ENCODE measurements around the gene MRPS35. TPM values are rescaled to one million over a fixed set of nuclear protein-coding genes. Genes with fewer than 3 reads are reported as not detected.

Gene MRPS35
- 10 to 100 TPM; 31.5 to 31.9 TPM for total RNA-seq

DNA sequence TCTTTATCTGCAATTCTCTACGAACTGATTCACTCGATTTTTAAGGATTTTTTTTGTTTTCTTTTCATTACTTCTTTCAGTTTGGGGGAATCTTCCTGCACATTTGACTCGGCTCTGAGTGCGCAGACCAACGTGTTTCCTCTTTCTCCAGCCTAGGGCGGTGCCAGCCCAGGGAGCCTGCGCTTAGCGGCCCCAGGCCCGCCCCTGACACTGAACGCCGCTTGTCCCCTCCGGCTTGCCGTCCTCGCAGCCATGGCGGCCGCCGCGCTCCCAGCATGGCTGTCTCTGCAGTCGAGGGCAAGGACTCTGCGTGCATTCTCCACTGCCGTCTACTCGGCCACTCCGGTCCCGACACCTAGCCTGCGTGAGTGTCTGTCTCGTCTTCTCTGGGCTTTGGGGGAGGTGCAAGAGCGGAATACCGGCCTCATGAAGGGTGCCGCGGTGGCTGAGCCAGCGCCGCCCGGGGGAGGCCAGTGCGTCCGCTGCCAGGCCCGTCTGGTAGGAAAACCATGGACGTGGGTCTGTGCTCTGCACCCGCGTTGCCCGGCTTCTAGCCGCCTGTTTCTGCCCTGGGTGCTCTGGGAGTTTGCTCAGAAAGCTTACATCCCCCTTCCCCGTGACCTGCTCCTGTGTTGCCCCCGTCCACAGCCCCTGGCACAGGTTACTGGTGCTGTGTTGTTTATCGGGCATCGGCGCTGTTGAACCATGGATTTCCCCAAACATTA, at the start of gene MRPS35:
Gene MRPS35 (plus strand): TSS at position 241 of the 725 bp plus-strand sequence. CDS start 12 bp downstream, at position 253.
- H3K27me3 Mint-ChIP-seq: peaks cover 3% of the 10 kb centered on the region
- H3K9me3 Mint-ChIP-seq: no peaks in the 10 kb centered on the region
- peak within 1 kb of the TSS; percentile 96 for H3K27ac Mint-ChIP-seq
- POLR2A ChIA-PET: interaction anchor here (0.8 to 1.9 kb wide), 5 partner anchors 11 to 697 kb away, joined by 3 to 8 read pairs (median 3); partner anchors contain the start of genes KLHL42, MANSC4, MED21 and TM7SF3
- peaks cover 10% of the 10 kb centered on the region for H3K36me3 Mint-ChIP-seq
- ATAC-seq (ENCODE audit: low read depth): peak; percentile 98
- peak; percentile 94 for DNase-seq
- peak within 1 kb of the TSS; percentile 96 for H3K4me3 Mint-ChIP-seq
- peaks cover 24% of the 10 kb centered on the region for H3K4me1 Mint-ChIP-seq

DNA sequence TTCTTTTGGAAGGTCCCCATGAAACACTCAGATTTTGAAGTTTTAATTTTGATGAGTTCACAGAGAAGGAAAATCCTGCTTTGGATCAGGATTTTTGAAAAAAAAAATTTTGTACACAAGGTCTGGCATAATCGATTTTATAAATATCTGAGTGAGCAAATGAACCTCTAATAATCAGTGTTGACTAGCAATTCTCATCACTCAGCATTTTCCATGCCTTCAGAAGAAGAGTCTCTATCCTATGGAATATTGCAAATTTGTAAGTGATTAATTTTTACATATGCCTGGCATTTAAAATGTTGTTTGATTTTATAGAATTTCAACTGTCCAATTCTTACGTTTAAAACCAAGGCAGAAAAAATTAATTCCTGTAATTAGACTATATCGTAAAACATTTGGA, 44.9 kb upstream of the MRPS35 start:
- POLR2A ChIA-PET: no interaction called here
- Mint-ChIP-seq H3K36me3 (peaks cover 16% of the 10 kb centered on the region), H3K4me1 (peaks cover 6% of the 10 kb centered on the region), H3K4me3 (no peak overlapping the region), H3K27ac (no peak overlapping the region), H3K9me3 (no peaks in the 10 kb centered on the region), H3K27me3 (no peaks in the 10 kb centered on the region)
- ATAC-seq (ENCODE audit: low read depth) (no peak), DNase-seq (no peak)

DNA sequence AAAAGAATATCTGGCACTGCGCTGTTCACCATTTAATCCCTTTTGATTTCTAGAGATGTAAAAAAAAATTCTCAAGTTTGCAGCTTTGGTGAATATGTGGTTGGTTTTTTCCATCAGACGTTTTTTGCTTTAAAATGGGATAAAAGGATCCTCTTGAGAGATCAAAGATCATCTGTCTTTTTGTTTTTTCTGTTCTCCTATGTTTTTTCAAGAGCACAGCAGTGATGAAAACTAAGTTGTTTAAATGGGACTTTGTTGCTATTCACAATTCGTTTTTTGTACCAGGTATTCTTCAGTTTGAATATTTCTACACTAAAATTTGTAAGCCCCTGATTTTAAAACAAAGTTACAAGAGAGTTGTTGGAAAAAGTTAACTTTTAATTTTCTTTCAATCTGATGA, 44.1 kb upstream of the MRPS35 start:
- POLR2A ChIA-PET: no interaction called here
- Mint-ChIP-seq H3K9me3 (no peaks in the 10 kb centered on the region), H3K27me3 (no peaks in the 10 kb centered on the region), H3K36me3 (peaks cover 13% of the 10 kb centered on the region), H3K4me1 (peaks cover 2% of the 10 kb centered on the region), H3K4me3 (no peak overlapping the region), H3K27ac (no peak overlapping the region)
- DNase-seq (no peak), ATAC-seq (ENCODE audit: low read depth) (no peak)

DNA sequence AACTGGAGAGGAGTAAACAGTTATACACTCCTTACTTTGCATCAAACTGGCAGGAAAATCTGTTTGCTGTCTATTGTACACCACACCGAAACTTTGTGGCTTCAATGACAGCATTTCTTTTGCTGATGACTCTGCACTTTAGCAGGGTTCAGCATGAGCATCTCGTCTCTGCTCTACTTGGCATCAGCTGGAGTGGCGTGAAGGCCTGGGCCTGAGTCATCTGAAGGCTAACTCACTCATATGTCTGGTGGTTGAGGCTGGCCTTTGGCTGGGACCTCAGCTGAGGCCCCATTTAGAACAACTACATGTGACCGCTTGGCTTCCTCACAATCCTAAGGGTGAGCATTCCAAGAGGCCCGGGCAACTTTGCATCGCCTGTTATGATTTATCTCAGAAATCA, 43.1 kb upstream of the MRPS35 start:
- Mint-ChIP-seq H3K4me3 (no peak overlapping the region), H3K27me3 (no peaks in the 10 kb centered on the region), H3K27ac (no peak overlapping the region), H3K9me3 (no peaks in the 10 kb centered on the region), H3K36me3 (peaks cover 12% of the 10 kb centered on the region), H3K4me1 (no peaks in the 10 kb centered on the region)
- POLR2A ChIA-PET: no interaction called here
- DNase-seq: no peak
- ATAC-seq (ENCODE audit: low read depth): no peak

DNA sequence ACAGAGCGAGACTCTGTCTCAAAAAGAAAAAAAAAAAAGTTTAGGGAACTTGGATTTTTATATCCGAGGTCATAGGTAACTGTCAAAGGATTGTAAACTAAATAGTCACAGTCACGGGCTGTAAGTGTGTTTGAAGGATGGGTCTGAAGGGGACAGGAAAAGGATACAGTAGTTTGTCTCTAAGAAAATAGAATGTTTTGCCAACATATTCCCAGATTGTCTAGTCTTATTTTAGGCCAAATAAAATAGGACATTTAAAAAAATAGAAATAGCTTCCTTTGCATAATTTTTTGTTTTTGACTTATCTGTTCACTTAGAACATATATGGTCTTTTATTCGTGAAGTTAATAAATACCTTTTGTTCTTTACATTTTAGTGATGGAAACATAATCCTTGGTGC, 38.6 kb upstream of the MRPS35 start:
- no peaks in the 10 kb centered on the region for H3K27me3 Mint-ChIP-seq
- POLR2A ChIA-PET: no interaction called here
- ATAC-seq (ENCODE audit: low read depth) (no peak), DNase-seq (no peak)
- H3K4me3 Mint-ChIP-seq: no peak overlapping the region
- no peaks in the 10 kb centered on the region for H3K9me3 Mint-ChIP-seq
- no peak overlapping the region for H3K27ac Mint-ChIP-seq
- peaks cover 8% of the 10 kb centered on the region for H3K36me3 Mint-ChIP-seq
- H3K4me1 Mint-ChIP-seq: no peaks in the 10 kb centered on the region

DNA sequence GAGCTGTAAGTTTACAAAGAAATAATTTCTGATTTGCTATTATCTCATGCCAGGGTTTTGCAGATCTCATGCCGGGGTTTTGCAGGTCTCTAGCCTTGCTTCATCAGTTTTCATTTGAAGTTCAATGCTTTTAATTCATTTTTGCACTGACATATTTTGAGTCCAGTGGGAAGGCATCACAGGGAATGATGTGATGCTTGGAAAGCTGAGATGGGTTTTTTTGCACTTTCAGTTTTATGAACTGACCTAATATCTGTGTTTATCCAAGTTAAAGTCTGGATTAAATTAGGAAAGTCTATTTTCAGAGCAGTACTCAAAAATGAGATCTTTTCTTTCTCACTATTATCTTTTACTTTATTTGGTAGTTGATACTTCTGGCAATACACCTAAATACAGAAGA, 38.0 kb upstream of the MRPS35 start:
- no peak for DNase-seq
- Mint-ChIP-seq H3K4me3 (no peak overlapping the region), H3K36me3 (peaks cover 8% of the 10 kb centered on the region), H3K27me3 (no peaks in the 10 kb centered on the region), H3K4me1 (no peaks in the 10 kb centered on the region), H3K9me3 (no peaks in the 10 kb centered on the region), H3K27ac (no peak overlapping the region)
- POLR2A ChIA-PET: no interaction called here
- ATAC-seq (ENCODE audit: low read depth): no peak

DNA sequence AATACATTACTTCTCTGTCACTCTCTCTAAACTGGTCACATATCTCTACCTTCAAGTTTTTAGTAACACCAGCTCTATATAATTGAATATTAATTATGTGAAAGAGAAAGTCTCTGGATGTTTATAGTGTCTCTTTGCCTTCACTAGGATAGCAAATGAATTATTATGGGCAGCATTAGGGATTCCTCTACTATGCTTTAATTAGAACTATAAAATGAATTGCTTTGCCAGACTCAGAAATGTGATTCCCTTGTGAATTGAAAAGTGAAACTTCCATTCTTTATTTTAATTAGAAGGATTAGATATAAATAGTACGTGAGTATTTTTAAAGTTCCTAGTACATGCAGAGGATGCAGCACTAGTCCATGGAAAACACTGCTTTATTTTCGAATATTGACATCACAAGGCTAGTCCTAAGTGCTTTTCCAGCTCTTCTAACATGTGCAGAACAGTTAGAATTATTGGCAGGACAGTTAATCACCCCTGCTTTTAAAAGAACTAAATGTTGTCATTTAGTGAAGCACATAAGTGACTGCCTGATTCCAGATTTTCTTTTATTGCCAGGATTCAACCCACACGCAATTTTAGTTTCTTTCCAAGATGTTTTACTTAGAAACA, 37.4 kb upstream of the MRPS35 start:
- Mint-ChIP-seq H3K36me3 (peaks cover 8% of the 10 kb centered on the region), H3K27me3 (no peaks in the 10 kb centered on the region), H3K4me3 (no peak overlapping the region), H3K27ac (no peak overlapping the region), H3K4me1 (no peaks in the 10 kb centered on the region), H3K9me3 (no peaks in the 10 kb centered on the region)
- ATAC-seq (ENCODE audit: low read depth): no peak
- POLR2A ChIA-PET: interaction anchor here (0.6 kb wide), 1 partner anchor 720 kb away, joined by 3 read pairs; no protein-coding TSS in a partner anchor
- no peak for DNase-seq

DNA sequence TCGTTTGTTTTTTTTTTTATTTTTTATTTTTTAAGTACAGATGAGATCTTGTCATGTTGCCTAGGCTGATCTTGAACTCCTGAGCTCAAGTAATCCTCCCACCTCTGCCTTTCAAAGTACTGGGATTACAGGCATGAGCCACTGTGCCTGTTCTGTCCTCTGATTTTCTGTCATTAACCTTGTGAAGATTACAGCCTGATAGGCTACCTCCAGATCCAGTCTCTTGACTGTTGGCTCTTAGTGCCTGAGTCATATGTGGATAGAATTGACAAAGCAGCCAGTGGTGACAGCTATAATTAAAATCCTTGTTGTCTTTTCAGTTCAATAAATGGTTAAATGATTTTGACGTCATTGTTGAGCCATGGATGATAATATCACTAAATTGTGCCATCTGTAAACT, 35.6 kb upstream of the MRPS35 start:
- Mint-ChIP-seq H3K27me3 (no peaks in the 10 kb centered on the region), H3K27ac (no peak overlapping the region), H3K4me1 (no peaks in the 10 kb centered on the region), H3K4me3 (no peak overlapping the region), H3K9me3 (no peaks in the 10 kb centered on the region), H3K36me3 (peaks cover 5% of the 10 kb centered on the region)
- DNase-seq: no peak
- no peak for ATAC-seq (ENCODE audit: low read depth)
- POLR2A ChIA-PET: no interaction called here

DNA sequence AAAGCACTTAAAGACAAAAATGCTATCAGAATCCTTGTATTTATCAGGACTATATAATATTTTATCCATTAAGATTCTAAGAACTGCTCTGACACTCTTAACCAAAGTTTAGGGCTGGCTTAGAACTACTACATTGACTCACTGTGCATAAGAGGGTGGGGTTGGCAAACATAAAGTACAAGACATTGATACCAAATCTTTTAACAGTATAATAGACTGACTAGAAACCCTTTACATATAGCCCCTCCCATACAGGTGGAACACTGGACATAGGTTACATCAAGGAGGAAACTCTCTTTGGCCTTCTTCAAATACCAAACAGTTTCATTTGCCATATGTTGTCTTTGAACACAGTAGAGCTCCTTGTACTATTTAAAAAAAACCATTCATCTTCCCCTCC, 30.0 kb upstream of the MRPS35 start:
- ATAC-seq (ENCODE audit: low read depth) (no peak), DNase-seq (no peak)
- Mint-ChIP-seq H3K27ac (no peak overlapping the region), H3K4me1 (no peaks in the 10 kb centered on the region), H3K4me3 (no peak overlapping the region), H3K9me3 (no peaks in the 10 kb centered on the region), H3K36me3 (peaks cover 13% of the 10 kb centered on the region), H3K27me3 (no peaks in the 10 kb centered on the region)
- POLR2A ChIA-PET: no interaction called here

DNA sequence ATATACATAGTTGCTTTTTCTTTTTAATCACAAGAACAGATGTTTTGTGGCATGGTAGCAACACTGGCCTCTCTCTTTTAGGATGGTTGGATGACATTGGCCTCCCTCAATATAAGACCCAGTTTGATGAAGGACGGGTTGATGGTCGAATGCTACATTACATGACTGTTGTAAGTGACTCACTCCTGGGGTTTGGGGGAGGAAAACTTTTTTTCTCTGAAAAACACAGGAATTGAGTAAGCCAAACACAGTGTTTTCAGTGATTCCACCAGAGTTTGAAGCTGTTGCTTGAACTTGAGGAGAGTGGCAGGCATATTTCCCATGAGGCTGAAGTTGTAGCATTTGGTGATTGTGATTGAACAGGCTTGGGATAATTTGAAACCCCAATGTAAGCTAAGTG, 28.1 kb upstream of the MRPS35 start:
- no peaks in the 10 kb centered on the region for H3K4me1 Mint-ChIP-seq
- H3K36me3 Mint-ChIP-seq: peaks cover 12% of the 10 kb centered on the region
- H3K27me3 Mint-ChIP-seq: no peaks in the 10 kb centered on the region
- ATAC-seq (ENCODE audit: low read depth): no peak
- no peak for DNase-seq
- no peaks in the 10 kb centered on the region for H3K9me3 Mint-ChIP-seq
- POLR2A ChIA-PET: no interaction called here
- H3K27ac Mint-ChIP-seq: no peak overlapping the region
- no peak overlapping the region for H3K4me3 Mint-ChIP-seq

DNA sequence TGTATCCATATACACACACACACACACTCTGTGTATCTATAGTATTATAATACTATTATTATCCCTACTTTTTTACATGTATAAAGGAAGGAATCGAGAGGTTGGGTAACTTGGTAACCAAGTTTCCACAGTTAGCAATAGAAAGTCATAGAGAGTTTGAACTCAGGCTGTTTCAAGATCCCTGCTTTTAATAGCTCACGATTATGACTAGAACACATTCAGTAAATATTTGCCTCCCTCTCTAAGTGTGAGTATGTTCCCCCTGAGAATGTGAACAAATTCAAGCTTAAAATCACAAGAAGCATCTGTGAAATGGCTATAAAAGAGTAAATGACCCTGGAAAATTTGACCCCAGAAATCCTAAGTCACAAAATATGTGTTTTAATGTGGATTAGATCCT, 25.4 kb upstream of the MRPS35 start:
- DNase-seq (no peak), ATAC-seq (ENCODE audit: low read depth) (no peak)
- Mint-ChIP-seq H3K9me3 (no peaks in the 10 kb centered on the region), H3K4me3 (no peak overlapping the region), H3K4me1 (no peaks in the 10 kb centered on the region), H3K27ac (no peak overlapping the region), H3K36me3 (peaks cover 7% of the 10 kb centered on the region), H3K27me3 (no peaks in the 10 kb centered on the region)
- POLR2A ChIA-PET: no interaction called here

DNA sequence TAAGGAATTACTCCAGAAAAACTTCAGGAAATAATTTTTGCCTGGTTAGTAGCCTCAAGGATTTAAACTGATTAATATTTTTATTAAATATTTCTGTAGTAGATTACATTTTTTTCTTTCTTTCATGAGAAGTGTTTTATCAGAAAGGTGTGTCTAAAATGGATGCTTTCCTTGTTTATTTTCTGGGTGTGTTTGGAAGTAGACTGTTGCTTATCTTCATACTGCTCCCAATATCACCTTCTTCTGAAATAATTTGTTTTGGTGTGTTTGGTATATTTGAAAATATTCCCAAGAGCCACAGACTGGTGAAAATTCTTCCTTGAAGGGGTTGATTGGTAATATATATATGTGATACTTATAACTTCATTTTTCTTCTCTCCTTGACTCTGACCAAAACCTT, 24.5 kb upstream of the MRPS35 start:
- ATAC-seq (ENCODE audit: low read depth) (no peak), DNase-seq (no peak)
- Mint-ChIP-seq H3K27ac (no peak overlapping the region), H3K36me3 (peaks cover 3% of the 10 kb centered on the region), H3K9me3 (no peaks in the 10 kb centered on the region), H3K27me3 (no peaks in the 10 kb centered on the region), H3K4me1 (no peaks in the 10 kb centered on the region), H3K4me3 (no peak overlapping the region)
- POLR2A ChIA-PET: no interaction called here

DNA sequence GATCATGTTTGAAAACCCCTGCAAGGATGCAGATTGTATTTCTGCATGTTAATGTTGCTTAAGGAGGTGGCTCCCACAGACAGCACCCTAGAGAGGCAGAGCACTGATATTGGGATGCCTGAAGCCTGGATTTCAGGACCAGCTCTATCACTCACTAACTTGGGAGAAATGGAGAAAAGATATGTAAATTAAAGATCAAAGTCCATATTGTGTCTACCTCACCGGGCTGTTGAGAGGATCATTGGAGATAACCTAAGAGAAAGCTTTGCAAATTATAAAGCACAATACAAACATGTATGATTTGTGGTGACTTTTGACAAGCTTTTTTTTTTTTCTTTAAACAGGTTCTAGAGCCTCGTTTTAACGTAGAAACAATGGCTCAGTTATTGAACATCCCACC, 22.0 kb upstream of the MRPS35 start:
- H3K36me3 Mint-ChIP-seq: peaks cover 1% of the 10 kb centered on the region
- H3K4me3 Mint-ChIP-seq: no peak overlapping the region
- ATAC-seq (ENCODE audit: low read depth): no peak
- POLR2A ChIA-PET: no interaction called here
- H3K9me3 Mint-ChIP-seq: no peaks in the 10 kb centered on the region
- DNase-seq: no peak
- no peaks in the 10 kb centered on the region for H3K4me1 Mint-ChIP-seq
- no peaks in the 10 kb centered on the region for H3K27me3 Mint-ChIP-seq
- H3K27ac Mint-ChIP-seq: no peak overlapping the region

DNA sequence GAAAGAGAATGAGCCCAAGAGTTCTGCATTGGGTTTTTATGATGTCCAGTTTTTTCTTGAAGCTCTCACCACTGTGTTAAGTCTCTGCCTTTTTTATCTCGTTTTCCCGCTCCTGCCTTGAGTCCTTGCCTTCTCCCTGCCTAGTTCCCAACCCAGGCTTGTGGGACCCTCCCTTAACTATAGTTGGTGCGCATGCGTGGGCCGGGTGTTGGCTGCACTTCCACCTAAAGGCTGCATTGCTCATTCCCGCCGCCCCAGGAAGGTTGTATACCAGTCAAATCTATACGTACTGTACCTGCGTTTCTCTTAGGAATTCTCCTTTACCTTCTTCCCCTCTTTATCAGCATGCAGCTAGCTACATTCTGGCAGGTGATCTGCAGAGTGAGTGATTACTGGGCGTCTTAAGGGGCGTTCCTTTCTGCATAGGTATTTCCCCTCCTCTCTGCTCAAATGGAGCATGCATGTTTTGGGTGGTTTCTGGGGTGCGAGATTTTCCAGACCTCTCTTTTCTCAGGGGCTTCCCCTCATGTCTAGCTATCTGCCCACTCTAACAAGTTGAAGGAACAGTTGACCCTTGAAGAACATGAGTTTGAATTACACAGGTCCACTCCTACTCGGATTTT, 21.0 kb upstream of the MRPS35 start:
- Mint-ChIP-seq H3K4me3 (no peak overlapping the region), H3K9me3 (no peaks in the 10 kb centered on the region), H3K27ac (no peak overlapping the region), H3K36me3 (peaks cover 1% of the 10 kb centered on the region), H3K27me3 (no peaks in the 10 kb centered on the region), H3K4me1 (no peaks in the 10 kb centered on the region)
- DNase-seq (no peak), ATAC-seq (ENCODE audit: low read depth) (no peak)
- POLR2A ChIA-PET: no interaction called here
